Activated CD8-positive, alpha-beta memory T cell treated with anti-CD3 and anti-CD28 coated beads, Interleukin-2, amount 50 U/mL, for 1 hour (primary cell): ENCODE measurements around the gene AUH.
"Not testable (repeated sequence)": the region's sequence is repeated elsewhere in the genome, so short reads cannot be mapped to it uniquely, and the experiment has no call there.

Experiments used
- DNase-seq: peaks from one replicate; pipeline ENCODE4 v3.0.0-alpha.2; 2020; ENCODE audit errors: extremely low read depth

Gene AUH

DNA sequence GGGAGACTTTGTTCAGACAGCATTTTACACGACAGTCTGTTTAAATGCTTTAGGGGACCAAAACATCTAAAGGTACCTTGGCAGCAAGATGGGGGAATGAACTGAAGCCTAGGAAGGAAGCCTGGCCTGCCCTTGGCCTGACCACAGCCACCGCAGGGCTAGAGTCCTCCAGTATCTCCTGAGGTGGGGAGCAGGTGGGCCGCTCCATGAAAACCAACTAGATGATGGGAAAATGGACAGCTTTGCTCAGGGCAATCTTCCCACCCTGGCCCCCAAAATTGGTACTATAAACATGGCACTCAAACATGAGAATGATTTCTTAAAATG is 153.3 kb downstream of the AUH start:
- DNase-seq: no peak

DNA sequence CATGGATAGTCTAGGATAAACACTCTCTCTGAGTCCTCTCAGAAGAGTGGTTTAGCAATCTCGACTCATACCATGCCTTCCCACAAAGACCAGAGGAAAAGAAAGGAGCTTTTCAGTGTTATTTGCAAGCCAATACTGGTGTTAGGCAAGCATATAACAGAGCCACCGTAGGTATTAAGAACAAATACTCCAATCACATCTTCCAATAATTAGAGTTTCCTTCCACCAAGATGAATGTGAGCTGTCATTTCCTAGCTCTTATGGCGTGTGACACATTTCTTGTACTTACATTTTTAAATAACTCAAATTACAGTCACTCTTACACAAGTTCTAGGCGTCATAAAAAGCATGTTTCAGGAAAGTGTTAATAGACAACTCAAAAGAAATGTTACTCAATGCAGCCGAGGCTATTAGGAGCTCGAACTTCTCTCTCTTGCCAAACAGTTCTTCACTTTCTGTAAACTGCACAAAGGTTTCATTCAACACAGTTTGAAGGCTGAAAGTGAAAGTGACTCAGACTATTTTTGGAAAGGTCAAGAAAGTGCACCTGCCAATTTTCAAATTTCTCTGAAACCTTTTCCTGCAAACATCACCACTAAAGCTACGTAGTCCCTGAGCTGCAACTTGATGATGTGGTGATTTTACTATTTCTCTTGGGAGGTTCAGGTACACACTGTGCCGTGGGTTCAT is 153.8 kb downstream of the AUH start:
- DNase-seq: no peak

DNA sequence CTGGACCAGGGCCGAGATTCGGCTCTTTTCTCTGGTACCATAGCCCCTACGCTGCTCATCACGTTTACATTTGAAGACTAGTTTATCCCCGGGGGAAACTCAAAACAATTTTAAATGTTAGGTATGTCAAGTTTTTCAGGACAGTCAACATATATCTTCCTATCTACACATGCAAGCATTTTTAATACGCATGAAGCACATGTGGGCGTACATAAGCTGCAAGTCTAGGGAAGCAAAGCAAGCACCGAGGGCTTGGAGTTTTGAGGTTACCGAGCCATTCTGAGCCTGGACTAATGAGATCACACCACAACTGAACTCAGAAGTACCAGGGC is 154.4 kb downstream of the AUH start:
- no peak for DNase-seq

DNA sequence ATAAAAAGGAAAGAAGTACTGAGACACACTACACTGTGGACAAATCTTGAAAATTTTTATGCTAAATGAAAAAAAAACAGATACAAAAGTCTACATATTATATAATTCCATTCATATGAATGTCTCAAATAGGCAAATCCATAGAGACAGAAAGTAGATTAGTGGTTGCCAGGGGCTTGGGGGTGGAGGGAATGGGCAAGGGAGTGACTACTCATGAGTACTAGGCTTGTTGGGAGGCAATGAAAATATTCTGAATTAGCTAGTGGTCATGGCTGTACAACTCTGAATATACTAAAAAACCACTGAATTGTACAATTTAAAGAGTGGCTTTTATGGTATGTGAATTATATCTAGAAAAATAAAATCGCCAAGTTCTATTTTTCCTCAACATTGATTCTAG is 154.9 kb downstream of the AUH start:
- no peak for DNase-seq

DNA sequence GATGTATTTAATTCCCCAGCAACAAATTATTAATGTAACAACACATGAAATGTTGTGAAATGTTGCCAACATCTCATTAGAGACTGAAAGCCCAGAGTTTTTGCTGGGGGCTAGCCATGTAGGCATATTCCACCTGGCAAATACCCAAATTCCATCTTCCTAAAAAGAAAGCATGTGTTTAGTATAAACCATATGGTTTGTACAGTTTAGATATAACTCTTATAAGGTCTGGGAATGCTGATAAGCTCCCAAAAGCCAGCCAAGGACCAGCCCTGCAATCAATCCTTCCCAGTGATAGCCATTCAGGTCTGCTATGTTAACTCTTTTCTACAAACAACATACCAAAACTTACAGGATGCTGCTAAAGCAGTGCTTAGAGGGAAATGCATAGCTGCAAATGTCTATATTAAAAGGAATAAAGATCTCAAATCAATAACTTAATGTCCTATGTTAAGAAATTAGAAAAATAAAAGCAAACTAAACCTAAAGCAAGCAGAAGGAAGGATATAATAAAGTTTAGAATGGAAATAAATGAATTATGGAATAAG is 158.9 kb downstream of the AUH start:
- no peak for DNase-seq

DNA sequence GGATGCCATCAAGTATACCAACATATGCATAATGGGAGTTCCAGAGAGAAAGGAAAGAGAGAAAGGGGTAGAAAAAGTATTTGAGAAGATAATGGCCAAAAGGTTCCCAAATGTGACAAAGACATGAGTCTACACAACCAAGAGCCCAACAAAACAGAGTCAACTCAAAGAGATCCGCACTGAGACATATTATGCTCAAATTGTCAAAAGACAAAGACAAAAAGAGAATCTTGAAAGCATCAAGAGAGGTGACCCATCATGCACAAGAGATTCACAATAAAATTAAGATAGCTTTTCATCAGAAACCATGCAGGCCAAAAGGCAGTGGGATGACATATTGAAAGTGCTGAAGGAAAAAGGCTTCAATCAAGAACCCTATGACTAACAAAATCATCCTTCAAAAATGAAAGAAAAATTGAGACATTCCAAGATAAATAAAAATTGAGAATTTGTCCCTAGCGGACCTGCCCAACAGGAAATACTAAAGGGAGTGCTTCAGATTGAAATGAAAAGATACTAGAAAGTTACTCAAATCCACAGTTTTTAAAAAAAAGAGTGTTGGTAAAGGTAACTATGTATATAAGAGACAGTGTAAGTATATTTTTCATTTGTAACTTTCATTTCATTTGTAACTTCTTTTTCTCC is 160.9 kb downstream of the AUH start:
- DNase-seq: no peak

DNA sequence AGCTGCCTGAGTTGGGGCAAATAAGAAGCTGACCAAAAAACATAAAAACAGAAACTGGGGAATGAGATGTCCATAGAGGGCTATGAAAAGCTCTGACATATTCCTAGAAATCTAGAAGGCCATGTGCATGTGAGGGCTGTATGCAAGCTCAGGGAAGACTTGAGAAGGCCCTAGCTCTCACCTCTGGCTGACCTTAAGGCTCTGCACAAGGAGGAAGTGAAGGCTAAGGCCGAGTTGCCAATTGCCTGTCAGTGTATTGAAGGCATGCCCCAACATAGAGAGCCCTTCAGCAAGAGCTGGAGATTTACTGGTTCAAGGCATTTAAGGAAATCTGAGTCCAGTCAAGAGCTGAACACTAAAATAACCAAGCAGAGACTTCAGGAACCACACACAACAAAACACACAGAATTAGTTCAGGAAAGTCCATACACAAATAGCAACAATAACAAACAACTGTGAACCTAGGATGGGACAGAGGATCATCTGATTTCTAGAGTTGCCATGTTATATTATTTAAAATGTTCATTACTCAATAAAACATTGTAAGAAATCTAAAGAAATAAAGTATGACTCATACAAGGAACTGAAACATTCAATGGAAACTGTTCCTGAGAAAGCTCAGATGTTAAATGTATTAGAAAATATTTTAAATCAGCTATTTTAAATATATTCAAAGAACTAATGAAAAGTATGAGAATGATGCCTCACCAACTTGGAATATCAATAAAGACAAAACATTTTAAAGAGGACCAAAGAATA is 161.8 kb downstream of the AUH start:
- DNase-seq: no peak

DNA sequence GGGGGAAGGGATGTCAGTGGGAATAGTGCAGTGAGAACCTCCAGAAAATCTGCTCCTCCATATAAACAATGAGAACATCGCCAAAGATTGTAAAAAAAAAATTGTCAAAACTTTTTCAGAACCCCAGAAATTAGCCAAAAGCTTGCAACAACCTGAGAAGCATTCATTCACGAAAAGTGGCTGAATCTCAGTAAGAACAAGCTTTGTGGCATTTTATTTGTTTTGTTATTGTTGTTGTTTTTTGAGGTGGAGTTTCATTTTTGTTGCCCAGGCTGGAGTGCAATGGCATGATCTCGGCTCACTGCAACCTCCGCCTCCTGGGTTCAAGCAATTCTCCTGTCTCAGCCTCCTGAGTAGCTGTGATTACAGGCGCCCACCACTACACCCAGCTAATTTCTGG is 162.8 kb downstream of the AUH start:
- DNase-seq: not testable (repeated sequence)

DNA sequence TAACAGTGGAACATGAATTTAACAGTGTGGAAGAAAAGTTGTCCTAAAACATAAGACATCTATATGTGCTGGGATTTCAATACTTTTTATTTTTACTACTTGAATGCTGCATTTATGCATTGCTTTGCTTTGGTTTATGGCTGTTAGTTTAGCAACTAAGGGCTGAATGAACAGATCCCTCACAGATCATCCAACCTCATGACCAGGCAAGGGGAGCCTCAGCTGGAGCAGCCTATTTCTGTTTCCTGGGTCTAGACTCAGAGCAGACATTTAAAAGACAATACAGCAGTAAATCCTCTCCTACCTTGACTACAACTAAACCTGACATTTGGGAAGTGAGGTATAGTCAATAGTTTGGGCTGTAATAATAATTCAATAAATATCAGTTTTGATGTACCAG is 163.3 kb downstream of the AUH start:
- no peak for DNase-seq

DNA sequence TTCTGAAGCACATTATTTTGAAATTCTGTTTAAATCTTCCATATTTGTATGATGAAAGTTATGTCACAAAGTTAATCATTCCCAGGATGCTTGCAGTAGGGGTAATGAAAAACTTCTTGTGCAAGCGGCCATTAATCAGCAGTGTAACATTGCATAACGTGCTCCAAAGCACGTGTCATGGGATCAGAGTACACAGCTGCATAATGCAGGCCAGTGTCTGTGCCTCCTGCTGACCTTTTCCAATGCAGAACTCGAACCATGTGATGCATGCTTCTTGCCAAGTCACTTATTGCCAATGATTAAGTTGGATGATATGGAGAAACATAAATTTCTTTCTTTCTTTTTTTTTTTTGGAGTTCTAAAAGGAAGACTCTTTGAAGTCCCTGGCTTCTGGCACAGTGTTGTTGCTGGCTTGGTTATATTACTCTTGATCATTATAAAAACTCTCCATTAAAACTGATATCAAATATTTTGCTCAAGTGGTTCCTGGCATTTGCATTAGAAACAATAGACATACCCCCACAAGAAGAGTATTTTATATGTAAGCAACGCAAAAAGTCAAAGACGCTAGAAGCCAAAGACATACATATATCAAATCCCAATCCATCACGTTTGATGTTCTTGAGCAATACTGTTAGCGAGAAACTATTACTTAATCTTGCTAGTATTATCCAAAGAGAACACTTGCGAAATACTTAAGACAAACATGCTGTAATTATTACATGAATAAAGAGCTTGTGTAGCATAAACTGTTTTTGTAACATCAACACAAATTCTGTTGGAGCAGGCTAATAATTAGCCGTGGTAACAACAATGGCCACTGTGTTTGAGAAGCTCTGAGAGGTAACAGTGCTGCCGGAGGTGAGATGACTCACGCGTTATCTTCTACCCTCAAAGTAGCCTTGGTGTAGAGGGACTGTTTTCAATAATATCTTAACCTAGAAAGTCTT is 164.2 kb downstream of the AUH start:
- no peak for DNase-seq

DNA sequence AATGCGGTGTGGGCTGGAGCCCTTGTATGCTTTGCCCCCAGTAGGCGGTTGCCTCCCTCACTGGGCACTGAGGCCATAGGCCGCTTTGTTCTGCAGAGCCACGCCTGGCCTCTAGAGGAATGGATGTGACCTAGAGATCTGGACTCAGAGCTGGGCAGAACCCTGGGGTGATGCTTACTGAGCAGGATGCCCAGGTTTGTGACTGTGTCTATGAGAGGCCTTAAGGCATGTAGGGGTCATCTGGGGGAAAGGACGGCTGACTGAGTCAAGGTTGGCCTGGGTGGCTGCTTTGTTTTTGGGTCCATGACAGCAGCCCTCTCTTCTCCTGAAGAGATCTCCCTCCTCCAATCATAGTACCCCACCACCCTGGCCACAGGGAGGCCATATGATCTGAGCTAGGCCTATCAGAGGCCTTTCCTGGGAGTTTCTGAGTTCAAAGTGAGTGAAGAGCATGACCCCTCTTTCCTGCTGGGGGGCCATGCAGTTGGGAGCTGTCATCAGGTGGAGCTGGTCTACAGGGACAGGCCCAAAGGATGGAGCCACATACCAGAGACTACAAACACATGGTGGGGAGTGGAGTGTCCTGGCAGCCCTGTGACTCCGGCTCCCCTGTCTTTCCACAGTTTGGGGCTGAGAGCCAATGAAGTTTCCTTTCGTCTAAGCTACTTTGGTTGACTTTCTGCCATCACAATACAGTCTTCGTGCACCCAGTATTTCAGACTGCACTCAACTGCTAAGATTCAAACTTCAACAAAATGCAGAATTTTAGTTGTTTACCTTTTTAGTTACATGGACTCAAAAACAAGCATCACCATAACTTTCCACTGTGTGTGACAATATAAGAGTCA is 165.4 kb downstream of the AUH start:
- no peak for DNase-seq

DNA sequence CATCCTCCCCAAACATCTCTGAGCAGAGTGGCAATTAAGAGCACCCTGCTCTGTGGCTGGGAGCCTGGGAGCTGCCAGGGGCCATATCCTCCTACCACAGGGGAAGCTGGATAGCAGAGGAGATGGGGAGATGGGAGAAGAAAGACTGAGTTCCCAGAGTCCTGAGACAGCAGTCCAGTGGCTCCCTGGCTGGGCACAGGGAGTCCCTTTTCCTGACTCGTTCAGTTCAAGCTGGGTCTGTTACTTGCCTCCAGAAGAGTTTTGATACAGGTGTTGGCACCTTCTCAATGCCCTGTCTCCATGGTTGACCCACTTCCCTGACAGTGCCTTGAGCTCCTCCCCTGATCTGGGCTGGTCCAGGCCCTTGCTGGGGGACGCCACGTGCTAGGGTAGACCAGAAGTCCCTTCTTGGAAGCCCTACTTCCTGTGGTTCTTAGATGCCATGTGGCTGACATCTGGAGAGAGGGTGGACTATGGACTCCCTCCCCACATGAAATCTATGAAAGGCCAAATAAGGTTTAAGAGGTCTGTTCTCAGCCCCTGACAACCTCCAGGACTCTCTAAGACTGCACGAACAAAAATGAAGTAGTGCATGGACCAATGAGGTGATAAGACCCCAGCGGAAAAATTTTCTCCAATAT is 166.2 kb downstream of the AUH start:
- DNase-seq: no peak

DNA sequence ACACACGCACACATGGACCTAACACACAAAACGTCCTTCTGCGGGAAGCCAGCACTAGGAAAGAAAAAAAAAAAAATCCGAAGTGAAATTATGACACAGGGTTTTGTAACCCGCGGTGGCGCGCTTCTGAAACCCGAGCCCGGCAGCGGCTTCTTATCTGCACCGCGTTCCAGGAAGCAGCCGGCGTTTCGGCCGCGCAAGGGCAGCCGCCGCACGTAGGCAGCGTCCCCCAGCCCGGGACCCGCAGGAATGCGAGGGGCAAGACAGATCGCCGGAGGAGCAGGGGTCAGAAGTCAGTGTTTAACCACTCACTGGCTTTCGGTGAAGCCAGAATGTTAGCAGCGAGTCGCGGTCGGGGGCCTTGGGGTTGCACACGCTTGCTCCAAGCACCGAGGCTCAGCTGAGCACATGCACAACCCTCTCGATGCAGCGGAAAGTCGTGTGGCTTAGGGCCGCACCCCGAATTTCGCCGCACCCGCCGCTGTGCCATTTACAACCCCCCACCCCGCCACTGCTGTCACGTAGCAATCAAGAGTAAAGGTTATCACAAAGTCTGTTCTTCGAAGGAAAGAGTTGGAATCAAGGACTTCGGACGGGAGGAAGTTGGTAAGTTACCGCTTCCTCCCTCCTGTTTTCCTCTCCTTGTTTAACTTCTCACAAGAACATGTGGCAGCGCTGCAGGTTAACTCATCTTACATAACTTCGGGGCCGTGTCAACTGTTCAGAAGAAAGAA is 167.9 kb downstream of the AUH start:
- peak; percentile 37 for DNase-seq

DNA sequence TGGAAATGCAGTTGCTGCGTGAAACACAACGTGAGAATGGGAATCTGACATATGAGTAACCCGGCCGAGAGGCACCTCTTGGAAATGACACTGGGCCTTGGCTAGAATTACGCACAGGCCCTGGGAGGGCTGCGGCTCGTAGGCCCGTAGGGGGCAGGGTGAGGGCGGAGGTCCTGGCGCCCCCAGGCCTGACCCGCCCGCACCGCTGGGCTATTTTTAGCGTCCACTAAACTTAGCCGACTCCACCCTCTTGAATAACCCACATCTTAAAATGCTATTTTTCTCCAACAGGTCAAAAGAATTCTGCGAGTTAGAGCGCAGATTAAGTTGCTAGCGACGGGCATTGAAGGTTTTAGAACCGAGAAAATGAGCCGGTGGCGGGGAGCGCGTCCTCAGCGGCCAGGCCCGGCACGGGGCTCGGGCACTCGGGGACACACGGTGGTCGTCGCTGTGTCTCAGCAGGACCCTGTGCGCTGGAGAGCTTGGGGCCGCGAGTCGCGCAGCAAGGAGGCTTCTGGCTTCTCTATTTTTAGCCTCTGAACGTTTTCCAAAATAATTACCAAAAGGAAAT is 168.5 kb downstream of the AUH start:
- peak; percentile 36 for DNase-seq

DNA sequence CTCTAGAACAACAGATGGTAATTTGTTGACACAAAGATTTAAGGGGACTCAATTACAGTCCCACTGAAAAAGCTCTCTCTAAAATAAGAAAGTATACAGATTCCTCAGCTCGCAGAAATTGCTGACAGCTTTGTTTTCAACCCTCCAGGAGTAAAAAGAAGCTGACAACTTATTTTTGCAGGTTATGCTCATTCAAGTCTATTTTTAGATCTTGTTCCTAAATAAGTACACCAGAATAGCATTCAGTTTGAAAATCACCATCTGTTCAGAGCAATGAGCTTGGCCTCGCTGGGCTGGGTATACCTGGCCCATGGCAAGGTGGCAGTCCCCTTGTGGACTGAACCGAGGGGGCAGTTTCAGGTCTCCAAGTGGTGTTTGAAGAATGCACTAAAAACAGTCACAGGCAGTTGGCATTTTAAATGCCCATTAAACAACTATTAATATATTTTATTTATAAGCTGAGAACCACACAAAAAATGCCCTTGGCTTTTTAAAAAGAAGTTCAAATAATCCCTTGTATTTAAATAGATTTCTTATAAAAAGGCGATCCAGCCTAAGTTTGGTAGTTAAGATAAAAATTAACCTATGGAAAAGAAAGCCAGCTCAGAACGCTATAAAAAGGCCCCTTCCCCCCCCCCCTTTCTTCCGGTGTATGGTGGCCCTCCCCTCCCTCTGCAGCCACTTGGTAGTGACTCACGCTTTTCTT is 169.2 kb downstream of the AUH start:
- DNase-seq: no peak

DNA sequence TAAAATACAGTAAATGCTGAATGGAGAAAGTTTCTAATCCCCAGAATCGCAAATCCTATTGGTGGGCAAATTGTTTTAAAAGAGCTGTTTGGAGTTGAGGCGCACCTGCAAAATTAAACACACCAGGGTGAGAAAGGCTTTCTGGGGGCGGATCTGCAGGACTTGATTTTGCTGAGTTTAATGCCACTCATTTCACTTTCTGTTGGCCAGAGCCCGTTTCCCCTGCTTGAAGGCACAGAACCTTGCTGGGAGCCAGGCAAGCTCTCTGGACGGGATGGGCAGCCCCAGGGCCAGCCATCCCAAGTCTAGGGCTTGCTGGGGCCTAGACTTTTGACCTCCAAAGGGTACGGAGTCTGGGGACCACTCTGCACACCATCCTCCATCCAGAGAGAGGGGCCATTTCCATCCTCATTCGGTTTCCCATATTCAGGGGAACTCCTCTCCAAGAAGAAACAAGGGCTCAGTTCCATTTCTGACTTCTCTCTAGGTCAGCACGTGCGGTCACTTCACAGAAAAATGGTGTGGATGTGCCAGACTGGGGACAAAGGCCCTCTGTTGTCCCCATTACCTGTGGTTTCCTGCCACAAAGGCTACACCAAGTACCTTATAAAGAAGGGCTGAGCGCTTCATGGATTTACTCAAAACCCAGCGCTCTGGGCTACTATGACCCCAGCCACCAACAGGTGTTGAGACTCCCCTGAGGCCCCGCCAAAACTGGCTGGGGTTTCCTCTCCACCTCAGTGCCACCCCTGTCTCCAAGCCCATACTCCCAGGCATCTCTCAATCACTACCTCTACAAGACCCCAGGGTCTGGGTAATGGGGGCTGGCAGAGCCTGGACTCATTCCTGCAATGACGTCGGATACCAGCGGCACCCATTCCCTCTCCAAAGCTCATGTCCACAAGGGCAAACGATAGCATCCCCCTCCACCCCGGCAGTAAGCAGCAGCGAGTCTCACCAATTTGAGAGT is 170.0 kb downstream of the AUH start:
- DNase-seq: no peak

DNA sequence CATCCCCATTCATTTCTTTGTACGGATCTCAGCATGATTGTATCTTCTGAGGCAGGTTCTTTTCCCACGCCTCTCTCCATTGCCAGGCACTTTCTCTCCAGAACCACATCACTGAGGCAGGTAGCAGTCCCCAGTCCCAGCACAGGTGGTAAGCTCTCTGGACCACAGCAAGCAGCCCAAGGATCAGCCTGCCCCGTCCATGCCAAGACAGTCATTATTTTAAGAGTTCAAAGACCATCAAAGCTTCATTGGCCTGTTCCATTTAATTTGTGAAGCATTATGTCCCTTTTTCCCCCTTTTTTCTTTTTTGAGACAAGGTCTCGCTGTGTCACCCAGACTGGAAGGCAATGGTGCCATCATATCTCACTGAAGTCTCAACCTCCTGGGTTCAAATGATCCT is 171.7 kb downstream of the AUH start:
- no peak for DNase-seq
